ENCODE measurements around the gene NAT9.

DNA sequence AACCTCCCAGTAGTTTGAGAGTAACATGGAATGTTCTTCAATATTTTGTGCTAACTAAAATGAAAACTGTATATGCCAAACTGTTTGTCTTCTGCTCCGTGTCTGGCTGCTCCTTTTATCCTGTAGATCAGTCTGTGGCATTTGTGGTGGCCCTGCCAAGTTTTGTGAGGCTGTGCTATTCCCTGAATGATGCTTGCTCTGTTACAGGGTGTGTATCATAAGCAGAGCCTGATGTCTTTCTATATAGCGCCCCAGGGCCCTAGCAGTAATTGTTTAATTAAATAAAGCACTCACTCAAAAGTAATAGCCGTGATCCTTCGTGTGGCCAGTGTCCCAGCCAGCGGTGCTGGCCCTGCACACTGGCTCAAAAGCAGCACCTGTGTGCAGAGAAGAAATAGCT is 27.8 kb upstream of the NAT9 start:
- TF ChIP-seq POLR2A (IDR thresholded peaks at IDR 0.05; ENCODE audit: extremely low read depth, insufficient read length) (no peak), MAX (IDR thresholded peaks at IDR 0.05; ENCODE audit: low read depth, low read length) (no peak)
- TF ChIP-seq, protein P1, sequence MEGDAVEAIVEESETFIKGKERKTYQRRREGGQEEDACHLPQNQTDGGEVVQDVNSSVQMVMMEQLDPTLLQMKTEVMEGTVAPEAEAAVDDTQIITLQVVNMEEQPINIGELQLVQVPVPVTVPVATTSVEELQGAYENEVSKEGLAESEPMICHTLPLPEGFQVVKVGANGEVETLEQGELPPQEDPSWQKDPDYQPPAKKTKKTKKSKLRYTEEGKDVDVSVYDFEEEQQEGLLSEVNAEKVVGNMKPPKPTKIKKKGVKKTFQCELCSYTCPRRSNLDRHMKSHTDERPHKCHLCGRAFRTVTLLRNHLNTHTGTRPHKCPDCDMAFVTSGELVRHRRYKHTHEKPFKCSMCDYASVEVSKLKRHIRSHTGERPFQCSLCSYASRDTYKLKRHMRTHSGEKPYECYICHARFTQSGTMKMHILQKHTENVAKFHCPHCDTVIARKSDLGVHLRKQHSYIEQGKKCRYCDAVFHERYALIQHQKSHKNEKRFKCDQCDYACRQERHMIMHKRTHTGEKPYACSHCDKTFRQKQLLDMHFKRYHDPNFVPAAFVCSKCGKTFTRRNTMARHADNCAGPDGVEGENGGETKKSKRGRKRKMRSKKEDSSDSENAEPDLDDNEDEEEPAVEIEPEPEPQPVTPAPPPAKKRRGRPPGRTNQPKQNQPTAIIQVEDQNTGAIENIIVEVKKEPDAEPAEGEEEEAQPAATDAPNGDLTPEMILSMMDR (IDR thresholded peaks at IDR 0.05; ENCODE audit: low read depth, low read length) = no peak

All from NB4 (cell line).